ENCODE results near the gene NKAIN2.

Gene NKAIN2

DNA sequence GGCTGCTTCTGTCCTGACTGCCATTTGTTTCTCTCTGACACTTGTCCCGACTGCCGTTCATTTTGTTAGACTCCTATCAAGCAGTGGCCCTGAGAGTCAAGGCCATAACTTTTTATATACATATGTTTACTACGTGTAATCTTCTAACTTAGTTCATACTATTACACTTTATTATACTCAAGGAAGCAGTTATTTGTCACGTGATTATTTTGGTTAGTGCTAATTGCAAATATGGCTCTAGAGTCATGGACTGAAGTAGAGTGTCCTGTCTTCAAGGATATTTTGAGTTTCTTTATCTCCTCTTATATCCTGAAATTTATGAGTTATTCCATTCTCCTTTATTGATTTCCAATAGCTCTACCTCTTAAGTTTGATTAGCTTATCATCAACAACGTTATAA lies 864.4 kb downstream of the NKAIN2 start:
- Mint-ChIP-seq H3K36me3 (ENCODE audit: low read depth) (no peaks in the 10 kb centered on the region), H3K4me1 (no peaks in the 10 kb centered on the region), H3K9me3 (no peaks in the 10 kb centered on the region), H3K27me3 (ENCODE audit: low read depth, poor library complexity) (no peaks in the 10 kb centered on the region), H3K4me3 (no peak overlapping the region), H3K27ac (no peak overlapping the region)
- TF ChIP-seq, protein P1, sequence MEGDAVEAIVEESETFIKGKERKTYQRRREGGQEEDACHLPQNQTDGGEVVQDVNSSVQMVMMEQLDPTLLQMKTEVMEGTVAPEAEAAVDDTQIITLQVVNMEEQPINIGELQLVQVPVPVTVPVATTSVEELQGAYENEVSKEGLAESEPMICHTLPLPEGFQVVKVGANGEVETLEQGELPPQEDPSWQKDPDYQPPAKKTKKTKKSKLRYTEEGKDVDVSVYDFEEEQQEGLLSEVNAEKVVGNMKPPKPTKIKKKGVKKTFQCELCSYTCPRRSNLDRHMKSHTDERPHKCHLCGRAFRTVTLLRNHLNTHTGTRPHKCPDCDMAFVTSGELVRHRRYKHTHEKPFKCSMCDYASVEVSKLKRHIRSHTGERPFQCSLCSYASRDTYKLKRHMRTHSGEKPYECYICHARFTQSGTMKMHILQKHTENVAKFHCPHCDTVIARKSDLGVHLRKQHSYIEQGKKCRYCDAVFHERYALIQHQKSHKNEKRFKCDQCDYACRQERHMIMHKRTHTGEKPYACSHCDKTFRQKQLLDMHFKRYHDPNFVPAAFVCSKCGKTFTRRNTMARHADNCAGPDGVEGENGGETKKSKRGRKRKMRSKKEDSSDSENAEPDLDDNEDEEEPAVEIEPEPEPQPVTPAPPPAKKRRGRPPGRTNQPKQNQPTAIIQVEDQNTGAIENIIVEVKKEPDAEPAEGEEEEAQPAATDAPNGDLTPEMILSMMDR (IDR thresholded peaks at IDR 0.05): no peak
- DNase-seq: no peak

DNA sequence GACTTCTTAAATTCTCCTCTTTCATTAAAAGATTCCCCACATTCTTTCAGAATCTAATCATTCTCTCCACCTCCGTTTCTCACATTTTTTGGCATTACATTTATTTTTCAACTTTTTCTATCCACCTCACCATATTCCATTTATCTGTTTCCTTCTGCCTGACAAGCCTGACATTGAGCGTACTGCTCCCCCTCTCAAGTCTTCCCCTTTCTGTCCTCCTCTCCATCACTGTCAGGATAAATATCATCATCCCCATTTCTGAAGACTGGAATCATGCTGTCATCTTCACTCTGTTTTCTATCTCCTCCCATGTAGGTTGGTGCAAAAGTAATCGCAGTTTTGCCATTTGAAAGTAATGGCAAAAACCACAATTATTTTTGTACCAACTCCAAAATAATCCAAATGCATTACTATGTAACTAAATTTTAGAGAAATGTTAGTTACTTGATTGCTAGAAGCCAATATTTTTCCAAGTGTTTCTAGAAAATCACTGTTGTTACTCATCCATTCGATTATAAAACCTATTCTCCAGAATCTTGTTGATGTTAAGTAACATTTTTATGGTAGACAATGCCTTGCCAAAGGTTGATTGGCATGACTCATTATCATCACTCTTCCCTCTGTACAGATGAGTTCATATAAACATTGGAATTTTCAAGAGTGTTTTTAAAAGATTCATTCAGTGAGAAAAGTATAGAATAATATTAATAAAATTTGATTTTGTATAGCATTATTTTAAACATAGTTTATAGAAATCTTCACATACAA lies 866.2 kb downstream of the NKAIN2 start:
- TF ChIP-seq, protein P1 (IDR thresholded peaks at IDR 0.05): no peak
- H3K36me3 Mint-ChIP-seq (ENCODE audit: low read depth): no peaks in the 10 kb centered on the region
- DNase-seq: no peak
- H3K27me3 Mint-ChIP-seq (ENCODE audit: low read depth, poor library complexity): no peaks in the 10 kb centered on the region
- H3K4me3 Mint-ChIP-seq: no peak overlapping the region
- H3K9me3 Mint-ChIP-seq: peaks cover 10% of the 10 kb centered on the region
- no peak overlapping the region for H3K27ac Mint-ChIP-seq
- no peaks in the 10 kb centered on the region for H3K4me1 Mint-ChIP-seq

GRCh38 chr6:124670801-124671200 lies 867.1 kb downstream of the NKAIN2 start:
- Mint-ChIP-seq H3K27ac (no peak overlapping the region), H3K36me3 (ENCODE audit: low read depth) (no peaks in the 10 kb centered on the region), H3K4me1 (no peaks in the 10 kb centered on the region), H3K4me3 (no peak overlapping the region), H3K9me3 (peaks cover 18% of the 10 kb centered on the region), H3K27me3 (ENCODE audit: low read depth, poor library complexity) (no peaks in the 10 kb centered on the region)
- TF ChIP-seq, protein P1 (IDR thresholded peaks at IDR 0.05): no peak
- DNase-seq: no peak

DNA sequence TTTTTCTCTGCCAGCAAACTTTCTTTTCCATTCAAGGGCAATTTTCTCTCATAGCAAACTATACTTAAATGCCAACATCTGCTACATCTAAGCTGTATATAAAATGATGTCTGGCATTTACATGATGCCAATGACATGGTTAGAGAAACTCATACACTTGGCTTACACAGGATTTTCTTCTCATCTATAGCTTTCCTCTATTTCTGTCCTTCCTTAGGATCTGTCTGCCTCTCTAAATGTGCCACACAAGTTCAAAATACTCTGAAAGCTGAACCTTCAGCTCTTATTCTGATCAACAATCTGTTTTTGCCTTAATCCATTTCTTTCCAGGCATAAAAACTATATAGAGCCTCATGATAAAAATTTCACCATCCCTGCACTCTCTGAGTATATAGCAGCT lies 867.7 kb downstream of the NKAIN2 start:
- TF ChIP-seq, protein P1 (IDR thresholded peaks at IDR 0.05): no peak
- Mint-ChIP-seq H3K36me3 (ENCODE audit: low read depth) (no peaks in the 10 kb centered on the region), H3K27ac (no peak overlapping the region), H3K9me3 (peaks cover 21% of the 10 kb centered on the region), H3K4me3 (no peak overlapping the region), H3K4me1 (no peaks in the 10 kb centered on the region), H3K27me3 (ENCODE audit: low read depth, poor library complexity) (no peaks in the 10 kb centered on the region)
- no peak for DNase-seq

DNA sequence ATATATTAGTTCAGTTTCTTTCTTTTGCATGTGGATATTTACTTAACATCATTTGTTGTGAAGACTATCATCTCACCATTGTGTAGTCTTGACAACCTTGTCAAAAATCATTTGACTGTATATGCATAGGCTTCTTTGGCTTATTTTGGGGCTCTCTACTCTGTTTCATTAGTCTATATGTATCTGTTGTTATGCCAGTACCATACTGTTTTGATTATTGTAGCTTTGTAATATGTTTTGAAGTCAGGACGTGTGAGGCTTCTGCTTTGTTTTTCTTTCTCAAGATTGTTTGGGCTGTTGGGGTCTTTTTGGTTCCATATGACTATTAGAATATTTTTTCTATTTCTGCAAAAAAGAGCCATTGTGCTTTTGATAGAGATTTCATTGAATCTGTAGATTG lies 870.4 kb downstream of the NKAIN2 start:
- Mint-ChIP-seq H3K36me3 (ENCODE audit: low read depth) (no peaks in the 10 kb centered on the region), H3K27me3 (ENCODE audit: low read depth, poor library complexity) (no peaks in the 10 kb centered on the region), H3K27ac (no peak overlapping the region), H3K4me3 (no peak overlapping the region), H3K9me3 (peaks cover 46% of the 10 kb centered on the region), H3K4me1 (no peaks in the 10 kb centered on the region)
- no peak for DNase-seq
- TF ChIP-seq, protein P1 (IDR thresholded peaks at IDR 0.05): no peak

GRCh38 chr6:124676033-124676432 lies 872.4 kb downstream of the NKAIN2 start:
- TF ChIP-seq, protein P1 (IDR thresholded peaks at IDR 0.05): no peak
- peaks cover 49% of the 10 kb centered on the region for H3K9me3 Mint-ChIP-seq
- DNase-seq: no peak

More at GRCh38 chr6:124676033-124676432, 872.4 kb downstream of the NKAIN2 start:
- no peak overlapping the region for H3K27ac Mint-ChIP-seq
- H3K4me1 Mint-ChIP-seq: no peaks in the 10 kb centered on the region
- H3K27me3 Mint-ChIP-seq (ENCODE audit: low read depth, poor library complexity): no peaks in the 10 kb centered on the region
- H3K36me3 Mint-ChIP-seq (ENCODE audit: low read depth): no peaks in the 10 kb centered on the region
- no peak overlapping the region for H3K4me3 Mint-ChIP-seq
